ENCODE measurements around the gene BCAR3.

BCAR3 gene

GRCh38 chr1:93574511-93574910, 107.1 kb downstream of the BCAR3 start:
- peak; percentile 26 for DNase-seq

DNA sequence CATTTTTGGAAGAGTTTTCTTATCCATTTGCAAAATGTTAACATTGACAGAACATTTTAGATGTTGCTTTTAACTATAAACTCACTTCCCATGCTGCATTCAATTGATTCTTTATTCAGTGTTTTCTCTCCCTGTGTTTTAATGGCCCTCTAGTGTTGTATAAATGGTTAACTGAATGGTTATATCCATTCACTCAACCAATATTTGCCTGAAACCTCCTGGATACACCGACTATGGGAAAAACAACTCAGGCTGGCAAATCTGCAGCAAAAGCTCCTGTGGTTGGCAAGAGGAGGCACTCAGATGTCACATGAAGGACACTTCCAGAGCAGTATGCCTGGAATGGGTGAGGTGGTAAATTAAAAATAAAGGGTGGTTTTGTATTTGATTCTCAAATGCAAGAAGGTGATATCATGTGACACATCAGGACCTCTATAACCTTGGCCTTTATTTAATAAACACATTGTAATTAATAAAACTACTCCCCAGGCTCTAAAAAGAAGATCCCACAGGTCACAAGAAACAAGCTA, 107.6 kb downstream of the BCAR3 start:
- peak; percentile 7 for DNase-seq

DNA sequence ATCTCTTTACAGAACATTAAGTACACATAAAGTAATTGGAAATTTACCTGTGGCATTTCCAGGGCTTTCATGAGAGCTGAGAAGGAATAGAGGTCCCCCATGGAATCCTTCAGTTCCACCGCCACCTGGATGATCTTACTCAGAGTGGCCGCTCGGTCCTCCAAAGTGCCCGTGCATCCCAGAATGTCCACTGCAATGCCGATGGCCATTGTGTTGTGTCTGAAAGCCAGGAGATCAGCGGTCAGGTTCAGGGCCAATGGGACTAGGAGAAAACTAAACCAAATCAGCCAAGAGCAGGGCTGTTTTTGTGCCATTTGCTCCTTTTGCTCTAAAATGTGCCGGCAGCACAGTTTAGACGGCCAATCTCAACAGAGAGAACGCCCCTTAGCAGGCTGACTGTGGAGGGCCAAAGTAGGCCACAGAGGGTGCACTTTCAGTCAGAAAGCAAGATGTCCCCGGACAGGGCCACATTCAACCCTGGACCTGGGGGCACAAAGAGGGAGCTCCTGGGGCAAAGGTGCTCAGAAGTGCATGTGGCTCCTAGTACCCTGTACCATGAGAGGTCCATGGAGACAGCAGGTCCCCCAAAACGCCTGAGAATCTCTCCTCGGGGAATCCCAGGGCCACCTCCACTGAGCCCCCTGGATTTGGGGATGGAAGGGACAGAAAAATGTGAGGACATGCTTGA, 109.9 kb downstream of the BCAR3 start:
- no peak for DNase-seq

DNA sequence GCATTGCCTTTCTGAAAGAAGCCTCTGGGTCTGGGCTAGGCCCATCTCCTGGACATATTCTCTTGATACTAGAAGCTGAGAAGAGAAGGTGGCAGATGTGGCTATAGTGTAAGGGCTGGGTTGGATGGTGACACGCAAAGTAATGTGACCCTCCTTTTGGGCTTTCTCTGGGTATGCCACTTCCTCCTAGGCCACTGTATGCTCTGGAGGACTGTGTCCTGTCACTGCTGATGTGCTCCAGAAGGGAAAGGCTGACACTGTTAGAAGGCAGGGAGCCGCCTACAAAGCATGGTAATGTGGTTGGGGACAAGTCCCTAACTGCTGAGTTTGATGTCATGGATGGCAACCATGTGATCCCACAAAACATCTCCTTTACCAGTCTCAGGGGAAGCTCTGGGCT, 112.1 kb downstream of the BCAR3 start:
- DNase-seq, result no peak

DNA sequence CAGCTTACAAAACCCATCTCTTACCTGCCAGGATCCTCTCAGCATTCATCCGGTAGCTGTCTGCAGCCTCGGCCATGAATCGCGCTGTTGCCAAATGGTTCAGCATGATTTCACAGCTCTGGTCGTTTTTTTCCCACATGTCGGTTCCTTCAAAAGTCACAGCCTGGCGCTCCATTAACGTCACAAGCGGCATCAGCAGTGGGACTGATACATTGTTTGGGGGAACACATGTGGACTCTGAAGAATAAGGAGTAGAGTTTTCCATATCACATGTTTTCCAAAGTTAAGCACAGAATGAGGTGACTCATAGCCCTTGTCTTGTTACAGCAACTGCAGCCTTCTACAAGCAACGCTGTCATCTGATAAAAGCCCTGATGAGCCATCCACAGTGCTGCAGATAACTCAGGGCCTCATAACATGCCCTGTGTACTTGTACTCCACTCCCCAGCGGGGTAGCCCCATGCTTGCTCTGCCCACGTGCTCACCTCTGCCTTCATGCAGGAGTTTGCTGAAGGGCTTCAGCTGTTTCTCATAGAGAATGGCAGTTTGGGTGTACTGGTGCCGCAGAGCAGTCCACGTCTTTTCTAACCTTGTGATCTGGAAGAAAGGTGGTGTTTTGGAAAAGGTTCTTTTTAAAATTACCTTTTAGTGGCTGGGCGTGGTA, 114.2 kb downstream of the BCAR3 start:
- no peak for DNase-seq

DNA sequence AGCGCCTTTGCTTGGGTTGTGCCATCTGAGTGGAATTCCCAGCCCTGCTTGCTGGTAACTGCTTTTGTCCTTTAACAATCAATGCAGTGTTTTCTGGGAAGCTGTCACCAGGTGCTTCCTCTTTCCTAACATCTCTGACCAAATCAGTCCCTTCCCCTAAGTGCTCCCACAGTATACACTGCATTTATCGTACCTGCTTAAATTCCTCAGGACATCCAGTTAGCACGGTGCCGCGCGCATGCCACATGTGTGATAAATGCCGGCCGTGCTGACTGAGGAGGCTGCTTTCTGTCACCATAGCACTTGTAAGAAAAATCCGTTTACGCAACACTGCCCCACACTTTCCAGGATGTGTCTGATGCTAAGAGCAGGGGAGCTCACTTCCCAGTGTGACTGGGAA, 115.4 kb downstream of the BCAR3 start:
- no peak for DNase-seq

DNA sequence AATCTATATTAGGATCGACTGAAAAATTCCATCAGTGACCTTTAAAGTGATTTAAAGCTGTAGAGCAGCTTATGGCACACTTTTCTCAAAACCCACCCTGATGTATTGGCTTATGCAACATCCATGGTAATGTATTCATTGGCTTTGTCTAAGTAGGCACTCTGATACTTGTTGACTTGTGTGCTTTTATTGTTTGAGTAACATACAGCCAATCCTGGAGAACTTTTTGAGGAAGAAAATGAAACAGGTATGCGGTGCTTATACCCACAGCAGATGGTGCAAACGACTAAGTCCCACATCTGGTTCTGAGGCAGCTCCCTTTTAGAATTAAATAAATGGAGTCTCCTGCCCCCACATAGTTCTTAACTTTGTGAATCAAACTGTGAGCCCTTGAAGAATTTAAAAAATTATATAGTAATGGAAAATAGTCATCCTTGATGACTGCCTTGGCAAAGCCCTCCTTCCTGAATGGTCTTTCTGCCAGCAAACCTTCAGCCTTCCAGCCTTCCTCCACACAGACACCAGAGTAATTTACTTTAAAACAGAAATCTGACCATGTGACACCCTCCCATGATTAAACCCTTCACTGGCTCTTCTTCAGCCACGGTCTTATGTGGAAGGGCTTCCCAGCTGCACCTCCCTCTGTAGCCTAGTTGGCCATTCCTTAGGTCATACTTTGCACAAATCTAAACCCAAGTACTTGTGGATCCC, 116.0 kb downstream of the BCAR3 start:
- DNase-seq, result no peak

DNA sequence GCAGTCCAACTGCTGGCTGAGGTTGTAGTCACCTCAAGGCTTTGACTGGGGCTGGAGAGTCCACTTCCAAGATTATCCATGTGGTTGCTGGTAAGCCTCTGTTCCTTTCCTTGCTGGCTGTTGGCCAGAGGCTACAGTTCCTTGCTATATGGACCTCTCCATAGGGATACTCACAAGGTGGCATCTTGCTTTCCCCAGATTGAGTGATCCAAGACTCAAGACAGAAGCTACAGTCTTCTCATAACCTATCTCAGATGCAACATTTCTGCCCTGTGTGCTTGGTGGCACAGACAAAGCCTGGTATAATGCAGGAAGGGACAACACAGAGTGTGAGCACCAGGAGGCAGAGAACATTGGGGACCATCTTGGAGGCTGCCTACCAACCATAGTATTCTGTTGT, 121.9 kb downstream of the BCAR3 start:
- DNase-seq, result no peak

DNA sequence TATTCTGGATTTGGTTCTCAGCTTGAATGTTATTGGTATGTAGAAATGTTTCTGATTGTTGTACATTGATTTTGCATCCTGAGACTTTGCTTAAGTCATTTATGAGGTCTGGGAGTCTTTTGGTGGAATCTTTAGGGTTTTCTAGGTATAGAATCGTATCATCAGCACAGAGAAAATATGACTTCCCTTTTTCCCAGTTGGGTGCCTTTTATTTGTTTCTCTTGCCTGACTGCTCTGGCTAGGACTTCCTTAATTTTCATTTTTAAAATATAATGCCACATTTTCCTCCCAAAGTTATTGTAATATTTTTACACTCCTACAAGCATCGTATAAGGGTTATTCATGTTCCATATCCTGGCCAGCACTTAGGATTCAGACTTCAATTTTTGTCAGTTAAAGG, 122.6 kb downstream of the BCAR3 start:
- no peak for DNase-seq

DNA sequence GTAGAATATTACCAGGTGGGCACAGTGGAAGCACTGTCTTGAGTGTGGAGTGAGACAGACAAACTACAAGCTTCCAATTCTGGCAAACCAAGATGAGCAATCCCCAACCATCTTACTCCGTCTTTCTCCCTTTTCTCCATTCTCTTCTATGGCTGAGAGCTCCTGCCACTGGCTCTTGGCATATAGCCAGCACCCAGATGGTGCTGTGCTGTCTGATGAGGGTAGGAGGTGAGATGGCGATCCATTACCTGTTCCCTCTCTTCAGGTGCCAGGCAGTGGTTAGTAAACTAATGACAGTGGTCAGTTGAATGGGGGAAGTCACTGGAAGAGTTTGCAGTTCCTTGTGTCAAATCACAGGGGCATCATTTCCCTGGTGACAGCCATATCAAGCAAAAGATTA, 125.3 kb downstream of the BCAR3 start:
- DNase-seq, result peak; percentile 91

- DNase-seq, result peak; percentile 8
Measured at GRCh38 chr1:93554883-93555872, 126.5 kb downstream of the BCAR3 start.

DNA sequence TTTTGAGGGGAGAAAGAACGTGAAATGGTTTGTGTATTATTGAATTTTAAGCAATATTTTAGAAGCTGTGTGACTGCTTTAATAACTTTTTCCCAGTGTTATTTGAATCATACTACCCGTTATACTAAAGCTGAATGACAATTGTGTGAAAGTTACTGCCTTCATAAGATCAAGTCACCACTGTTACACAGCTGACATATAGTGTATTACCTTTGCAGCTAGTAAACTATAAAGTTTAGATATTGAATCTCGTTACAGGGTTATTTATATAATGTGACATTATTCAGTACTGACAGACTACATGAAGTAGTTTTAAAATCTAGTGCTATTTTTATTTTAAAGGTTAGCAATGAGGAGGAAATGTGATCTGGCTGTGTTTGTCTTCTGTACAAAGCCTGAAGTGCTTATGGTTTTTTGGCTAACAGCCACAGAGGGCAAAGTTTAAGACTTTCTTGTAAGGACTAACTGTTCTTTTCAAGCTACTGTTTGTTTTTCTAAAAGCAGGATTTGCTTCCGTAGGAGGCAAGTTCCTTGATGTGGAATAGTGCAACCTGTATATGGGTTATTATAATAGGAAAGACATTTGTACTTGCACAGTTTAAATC, 127.6 kb downstream of the BCAR3 start:
- peak; percentile 87 for DNase-seq

- DNase-seq, result peak; percentile 74
Measured at GRCh38 chr1:93552741-93553455, 128.7 kb downstream of the BCAR3 start.

DNA sequence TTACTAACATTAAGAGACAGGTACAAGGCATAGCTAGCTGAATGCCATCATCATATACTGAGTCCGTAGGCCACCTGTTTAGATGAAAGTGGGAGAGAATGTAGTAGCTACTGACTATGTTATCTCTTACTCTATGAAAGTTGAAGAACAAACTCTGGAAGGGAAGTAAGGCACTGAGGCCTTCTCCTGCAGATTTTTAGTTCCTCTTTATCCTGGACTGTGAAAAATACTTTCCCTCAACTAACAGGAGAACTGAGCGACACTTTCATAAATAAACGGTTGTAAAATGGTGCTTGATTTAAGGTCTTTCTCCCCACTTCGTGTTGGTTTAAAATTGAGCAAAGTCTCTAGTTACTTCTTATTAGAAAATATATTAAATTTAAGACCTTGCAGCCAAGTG, 131.8 kb downstream of the BCAR3 start:
- DNase-seq, result no peak

DNA sequence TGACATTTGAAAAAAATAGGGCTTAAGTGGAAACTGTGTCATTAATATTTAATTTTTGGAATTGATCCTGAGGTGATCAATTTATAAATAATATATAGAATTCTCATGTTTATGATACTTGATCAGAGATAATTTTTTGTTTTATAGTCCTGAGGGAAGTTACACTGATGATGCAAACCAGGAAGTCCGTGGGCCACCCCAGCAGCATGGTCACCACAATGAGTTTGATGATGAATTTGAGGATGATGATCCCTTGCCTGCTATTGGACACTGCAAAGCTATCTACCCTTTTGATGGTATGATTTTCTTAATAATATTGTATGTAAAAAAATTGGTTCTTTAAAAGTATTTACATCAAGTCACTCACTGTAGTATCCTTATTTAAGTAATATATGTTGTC, 132.5 kb downstream of the BCAR3 start:
- DNase-seq, result no peak

GRCh38 chr1:93546162-93546863, 135.3 kb downstream of the BCAR3 start:
- no peak for DNase-seq

GRCh38 chr1:93542398-93542797, 139.2 kb downstream of the BCAR3 start:
- no peak for DNase-seq

GRCh38 chr1:93541045-93541444, 140.6 kb downstream of the BCAR3 start:
- DNase-seq, result no peak

GRCh38 chr1:93537924-93538323, 143.7 kb downstream of the BCAR3 start:
- no peak for DNase-seq

GRCh38 chr1:93537396-93537795, 144.2 kb downstream of the BCAR3 start:
- DNase-seq, result no peak

- no peak for DNase-seq
Measured at GRCh38 chr1:93533677-93534076, 148.0 kb downstream of the BCAR3 start.

Data from NCI-H69 (cell line).